Measurements from ENCODE around the gene EFNB1. TPM values are rescaled to one million over a fixed set of nuclear protein-coding genes. Genes with fewer than 3 reads are reported as not detected.

EFNB1 gene
- total and polyA plus RNA-seq, 9 donors = 9.3 to 47.5 (median 26.2) TPM

DNA sequence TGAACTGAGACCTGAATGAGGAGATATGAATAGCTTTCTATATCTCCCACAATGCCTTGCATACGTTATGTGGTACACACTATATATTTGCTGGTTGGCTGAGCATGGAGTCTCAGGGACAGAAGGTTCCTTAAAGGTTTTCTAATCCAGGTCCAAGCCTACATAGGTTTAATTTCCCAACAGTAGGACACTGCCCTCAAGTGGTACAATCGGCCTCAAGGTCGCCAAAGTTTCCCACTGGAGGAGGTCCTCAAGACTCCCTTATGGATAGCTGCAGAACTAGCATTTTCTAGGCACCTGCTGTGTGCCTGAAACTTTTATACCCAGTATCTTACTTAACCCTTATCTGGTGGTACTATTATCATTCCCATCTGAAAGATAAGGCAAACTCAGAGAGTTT, 21.0 kb upstream of the EFNB1 start:
- TF ChIP-seq, protein P1, sequence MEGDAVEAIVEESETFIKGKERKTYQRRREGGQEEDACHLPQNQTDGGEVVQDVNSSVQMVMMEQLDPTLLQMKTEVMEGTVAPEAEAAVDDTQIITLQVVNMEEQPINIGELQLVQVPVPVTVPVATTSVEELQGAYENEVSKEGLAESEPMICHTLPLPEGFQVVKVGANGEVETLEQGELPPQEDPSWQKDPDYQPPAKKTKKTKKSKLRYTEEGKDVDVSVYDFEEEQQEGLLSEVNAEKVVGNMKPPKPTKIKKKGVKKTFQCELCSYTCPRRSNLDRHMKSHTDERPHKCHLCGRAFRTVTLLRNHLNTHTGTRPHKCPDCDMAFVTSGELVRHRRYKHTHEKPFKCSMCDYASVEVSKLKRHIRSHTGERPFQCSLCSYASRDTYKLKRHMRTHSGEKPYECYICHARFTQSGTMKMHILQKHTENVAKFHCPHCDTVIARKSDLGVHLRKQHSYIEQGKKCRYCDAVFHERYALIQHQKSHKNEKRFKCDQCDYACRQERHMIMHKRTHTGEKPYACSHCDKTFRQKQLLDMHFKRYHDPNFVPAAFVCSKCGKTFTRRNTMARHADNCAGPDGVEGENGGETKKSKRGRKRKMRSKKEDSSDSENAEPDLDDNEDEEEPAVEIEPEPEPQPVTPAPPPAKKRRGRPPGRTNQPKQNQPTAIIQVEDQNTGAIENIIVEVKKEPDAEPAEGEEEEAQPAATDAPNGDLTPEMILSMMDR (IDR thresholded peaks at IDR 0.05) = no peak
- TF ChIP-seq POLR2A (IDR thresholded peaks at IDR 0.05) (no peak), EP300 (IDR thresholded peaks at IDR 0.05) (no peak)
- no peak for DNase-seq
- Histone ChIP-seq H3K4me3 (no peak overlapping the region), H3K4me1 (ENCODE audit: insufficient read depth) (no peaks in the 10 kb centered on the region), H3K36me3 (no peaks in the 10 kb centered on the region), H3K27ac (no peak overlapping the region), H3K27me3 (no peaks in the 10 kb centered on the region), H3K9me3 (no peaks in the 10 kb centered on the region)
- intact Hi-C loops (cut with DNase I) = loop anchor here in 1 of 4 donors (10.0 kb wide), 1 partner anchor 73 kb away; no protein-coding TSS in a partner anchor
- WGBS, 3 donors = 9 to 26% (median 16%) methylated on average over 3 of the region's 3 CpGs

DNA sequence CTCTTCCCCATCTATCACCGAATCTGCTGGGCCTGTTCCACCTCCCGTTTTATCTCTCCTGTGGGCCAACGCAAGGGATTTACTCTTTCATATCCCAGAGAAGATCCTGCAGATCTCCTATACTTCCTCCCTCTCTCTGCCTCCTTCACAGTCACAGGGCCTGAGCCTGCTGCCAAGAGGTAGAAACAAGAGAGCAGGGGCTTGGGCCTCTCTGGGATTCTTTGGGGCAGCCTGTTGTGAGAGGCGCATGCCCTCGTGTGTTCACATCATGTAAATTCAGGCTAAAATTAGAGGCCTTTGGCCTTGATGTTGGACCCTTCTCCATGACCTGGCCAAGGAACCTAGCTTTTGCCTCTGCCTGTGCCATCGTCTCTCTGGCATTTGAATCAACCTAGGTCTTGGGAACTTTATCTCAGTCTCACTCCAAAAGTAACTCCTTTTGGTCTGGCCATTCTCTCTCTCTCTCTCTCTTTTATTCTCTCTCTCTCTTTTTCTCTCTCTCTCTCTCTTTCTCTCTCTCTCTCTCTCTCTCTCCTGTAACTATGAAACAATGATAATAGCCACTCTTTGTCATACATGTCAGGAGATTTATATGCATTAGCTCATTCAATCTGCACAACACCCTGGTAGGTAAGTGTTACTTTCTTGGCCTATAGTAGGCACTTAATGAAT, 20.0 kb upstream of the EFNB1 start:
- 53 to 59% (median 55%) methylated on average over 6 of the region's 6 CpGs for WGBS, 3 donors
- TF ChIP-seq POLR2A (IDR thresholded peaks at IDR 0.05) (no peak), EP300 (IDR thresholded peaks at IDR 0.05) (no peak)
- TF ChIP-seq, protein P1 (IDR thresholded peaks at IDR 0.05) = no peak
- H3K36me3 ChIP-seq = no peaks in the 10 kb centered on the region
- no peak overlapping the region for H3K27ac ChIP-seq
- no peak overlapping the region for H3K4me3 ChIP-seq
- no peaks in the 10 kb centered on the region for H3K9me3 ChIP-seq
- H3K27me3 ChIP-seq = no peaks in the 10 kb centered on the region
- DNase-seq = peak in 1 of 5 donors; percentile 35
- H3K4me1 ChIP-seq (ENCODE audit: insufficient read depth) = no peaks in the 10 kb centered on the region
- intact Hi-C loops (cut with DNase I) = loop anchor here in 1 of 4 donors (10.0 kb wide), 1 partner anchor 74 kb away; no protein-coding TSS in a partner anchor

DNA sequence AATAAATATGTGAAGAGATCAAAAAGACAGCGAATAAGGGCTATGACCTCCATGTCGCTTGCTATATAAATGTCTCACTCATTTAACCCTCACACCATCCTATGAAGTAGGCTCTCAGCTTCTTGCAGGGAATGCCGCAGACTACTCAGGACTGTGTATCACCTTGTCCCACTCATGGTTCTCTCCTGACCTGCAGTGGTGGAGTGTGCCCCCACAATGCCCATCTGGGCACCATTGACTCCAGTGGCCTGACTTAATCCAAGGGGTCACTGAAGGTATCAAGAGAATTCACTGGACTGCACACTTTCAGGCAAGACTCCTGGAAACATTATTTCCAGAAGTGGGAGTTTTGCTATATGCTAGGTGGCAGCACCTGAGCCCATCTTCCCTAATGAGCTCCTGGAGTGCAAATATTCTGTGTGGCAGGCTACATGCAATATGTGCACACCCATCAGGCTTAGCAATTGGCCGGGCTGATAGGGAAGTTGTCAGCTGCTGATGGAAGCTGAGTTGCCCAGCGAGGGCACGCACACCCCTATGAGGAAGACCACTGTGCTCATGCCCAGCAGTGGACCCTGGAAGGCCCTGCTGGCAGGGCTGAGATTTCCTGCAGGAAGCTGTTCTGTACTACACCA, 8.2 kb upstream of the EFNB1 start:
- no peak overlapping the region for H3K27ac ChIP-seq
- TF ChIP-seq, protein P1 (IDR thresholded peaks at IDR 0.05) = no peak
- TF ChIP-seq POLR2A (IDR thresholded peaks at IDR 0.05) = no peak
- no peak for TF ChIP-seq EP300 (IDR thresholded peaks at IDR 0.05)
- H3K9me3 ChIP-seq = no peaks in the 10 kb centered on the region
- no peak overlapping the region for H3K4me3 ChIP-seq
- 68 to 75% (median 72%) methylated on average over 6 of the region's 6 CpGs for WGBS, 3 donors
- H3K27me3 ChIP-seq = no peaks in the 10 kb centered on the region
- no peaks in the 10 kb centered on the region for H3K4me1 ChIP-seq (ENCODE audit: insufficient read depth)
- DNase-seq = no peak
- intact Hi-C loops (cut with DNase I) = loop anchor here in 2 of 4 donors (5.0 to 10.0 kb wide), 3 partner anchors 417 to 567 kb away; no protein-coding TSS in a partner anchor
- H3K36me3 ChIP-seq = no peaks in the 10 kb centered on the region

DNA sequence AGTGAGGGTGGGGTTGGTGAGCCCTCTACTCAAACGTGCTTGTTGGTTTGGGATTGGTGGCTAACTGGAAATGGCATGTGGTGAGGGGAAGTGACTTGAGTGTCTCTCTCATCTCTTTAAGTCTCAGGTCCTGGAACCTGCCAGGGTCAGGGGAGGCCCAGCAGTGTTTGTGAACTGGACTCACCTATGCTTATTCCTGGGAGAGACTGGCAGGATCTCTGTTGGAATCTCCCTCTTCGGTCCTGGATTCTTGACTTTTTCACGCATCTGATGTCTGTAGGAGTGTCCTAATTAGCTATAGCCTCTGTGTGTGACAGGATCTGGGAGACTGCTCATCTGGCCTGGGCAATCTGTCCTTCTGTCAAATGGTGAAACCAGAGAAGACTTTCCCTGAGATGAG, 7.2 kb upstream of the EFNB1 start:
- 57 to 74% (median 70%) methylated on average over 3 of the region's 3 CpGs for WGBS, 3 donors

More for the DNA sequence above, 7.2 kb upstream of the EFNB1 start:
- Histone ChIP-seq H3K27ac (no peak overlapping the region), H3K36me3 (no peaks in the 10 kb centered on the region), H3K9me3 (no peaks in the 10 kb centered on the region), H3K4me1 (ENCODE audit: insufficient read depth) (no peaks in the 10 kb centered on the region), H3K4me3 (no peak overlapping the region), H3K27me3 (no peaks in the 10 kb centered on the region)
- no peak for DNase-seq
- TF ChIP-seq, protein P1 (IDR thresholded peaks at IDR 0.05) = no peak
- TF ChIP-seq EP300 (IDR thresholded peaks at IDR 0.05) = no peak
- no peak for TF ChIP-seq POLR2A (IDR thresholded peaks at IDR 0.05)
- intact Hi-C loops (cut with DNase I) = loop anchor here in 2 of 4 donors (5.0 to 10.0 kb wide), 3 partner anchors 416 to 566 kb away; no protein-coding TSS in a partner anchor

Measured in ovary (tissue), 9 donors.